OCI-LY3 (cell line): ENCODE measurements around the gene HOTAIR.

ENCODE experiments used
- H2AFZ ChIP-seq: fragments of 200-600, 300-600 bp; shearing (Covaris generic); 2 replicates; pipeline ENCODE4 v1.6.0; 2014; ENCODE audit warnings: antibody characterized with exemption, low read depth, low read length
- H3K27ac ChIP-seq: fragments of 200-600, 300-600 bp; sonication (generic); 2 replicates; pipeline ENCODE4 v1.5.1; 2014; ENCODE audit warnings: mild to moderate bottlenecking, low read length, moderate library complexity, mixed read lengths
- H3K27me3 ChIP-seq: fragments of 200-600, 300-600 bp; sonication (generic); 2 replicates; pipeline ENCODE4 v1.6.1; 2014; ENCODE audit warnings: low read depth, low read length, mixed read lengths
- H3K36me3 ChIP-seq: fragments of 200-600, 300-600 bp; sonication (generic); replicated peaks from 2 replicates; pipeline ENCODE3; 2014; ENCODE audit warnings: low read depth, low read length, mixed read lengths
- H3K4me1 ChIP-seq: fragments of 300-600, 200-600 bp; sonication (generic); 2 replicates; pipeline ENCODE4 v1.6.1; 2014; ENCODE audit warnings: low read length, mixed read lengths
- H3K4me2 ChIP-seq: fragments of 200-600, 300-600 bp; sonication (generic); 2 replicates; pipeline ENCODE4 v1.6.1; 2014; ENCODE audit warnings: low read length, mixed read lengths
- H3K4me3 ChIP-seq: fragments of 300-600, 200-600 bp; sonication (generic); 2 replicates; pipeline ENCODE4 v1.5.1; 2014; ENCODE audit warnings: antibody characterized with exemption, mild to moderate bottlenecking, low read length, moderate library complexity
- H3K79me2 ChIP-seq: fragments of 300-600, 200-600 bp; shearing (Covaris generic); 2 replicates; pipeline ENCODE4 v1.6.1; 2014; ENCODE audit warnings: mild to moderate bottlenecking, low read length, mixed read lengths
- H3K9ac ChIP-seq: fragments of 300-600, 200-600 bp; shearing (Covaris generic); 2 replicates; pipeline ENCODE4 v1.6.0; 2014; ENCODE audit warnings: mild to moderate bottlenecking, low read length, moderate library complexity
- H3K9me3 ChIP-seq: fragments of 200-600, 300-600 bp; shearing (Covaris generic); 2 replicates; pipeline ENCODE4 v1.6.1; 2014; ENCODE audit warnings: low read length, mixed read lengths; ENCODE audit not compliant: insufficient read depth
- H4K20me1 ChIP-seq: fragments of 200-600, 300-600 bp; sonication (generic); 2 replicates; pipeline ENCODE4 v1.6.1; 2016; ENCODE audit warnings: low read length, mixed read lengths; ENCODE audit not compliant: insufficient read depth
- EZH2phosphoT487 ChIP-seq: fragments of 200-600 bp; shearing (Covaris generic); IDR thresholded peaks from 2 replicates; pipeline ENCODE4 v1.6.1; 2018; ENCODE audit warnings: antibody characterized with exemption, mixed run types, low read depth
- TF ChIP-seq, protein P1 (sequence below): fragments of 200-600, 300-600 bp; sonication (generic); IDR thresholded peaks from 2 replicates; pipeline ENCODE4 v1.5.1; 2014; ENCODE audit warnings: antibody characterized with exemption, low read length, low read depth

Gene HOTAIR

DNA sequence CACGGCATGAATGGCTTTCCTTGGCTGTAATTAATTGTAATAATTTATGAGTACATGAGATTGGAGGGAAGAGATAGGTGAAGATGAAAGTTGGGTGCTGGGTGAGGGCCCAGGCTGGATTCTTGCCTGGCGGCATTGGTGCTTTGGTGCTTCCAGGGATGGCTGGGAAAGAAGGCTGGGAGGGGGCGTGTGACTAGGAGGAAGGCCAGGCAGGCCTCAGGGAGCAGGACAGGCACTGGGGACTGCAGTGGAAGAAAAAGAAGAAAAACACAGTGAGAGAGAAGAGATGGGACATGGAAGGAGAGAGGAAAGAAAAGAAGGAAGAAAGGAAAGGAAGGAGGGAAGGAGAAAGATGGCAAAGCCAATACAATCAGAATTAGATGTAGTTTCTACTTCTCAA, 28.9 kb upstream of the HOTAIR start:
- H3K4me3 ChIP-seq, result no peak overlapping the region
- H3K27ac ChIP-seq, result no peak overlapping the region
- TF ChIP-seq EZH2phosphoT487, result no peak
- TF ChIP-seq, protein P1, sequence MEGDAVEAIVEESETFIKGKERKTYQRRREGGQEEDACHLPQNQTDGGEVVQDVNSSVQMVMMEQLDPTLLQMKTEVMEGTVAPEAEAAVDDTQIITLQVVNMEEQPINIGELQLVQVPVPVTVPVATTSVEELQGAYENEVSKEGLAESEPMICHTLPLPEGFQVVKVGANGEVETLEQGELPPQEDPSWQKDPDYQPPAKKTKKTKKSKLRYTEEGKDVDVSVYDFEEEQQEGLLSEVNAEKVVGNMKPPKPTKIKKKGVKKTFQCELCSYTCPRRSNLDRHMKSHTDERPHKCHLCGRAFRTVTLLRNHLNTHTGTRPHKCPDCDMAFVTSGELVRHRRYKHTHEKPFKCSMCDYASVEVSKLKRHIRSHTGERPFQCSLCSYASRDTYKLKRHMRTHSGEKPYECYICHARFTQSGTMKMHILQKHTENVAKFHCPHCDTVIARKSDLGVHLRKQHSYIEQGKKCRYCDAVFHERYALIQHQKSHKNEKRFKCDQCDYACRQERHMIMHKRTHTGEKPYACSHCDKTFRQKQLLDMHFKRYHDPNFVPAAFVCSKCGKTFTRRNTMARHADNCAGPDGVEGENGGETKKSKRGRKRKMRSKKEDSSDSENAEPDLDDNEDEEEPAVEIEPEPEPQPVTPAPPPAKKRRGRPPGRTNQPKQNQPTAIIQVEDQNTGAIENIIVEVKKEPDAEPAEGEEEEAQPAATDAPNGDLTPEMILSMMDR, result no peak
- H3K36me3 ChIP-seq, result no peaks in the 10 kb centered on the region
- no peaks in the 10 kb centered on the region for H4K20me1 ChIP-seq
- no peaks in the 10 kb centered on the region for H3K79me2 ChIP-seq
- 0 out of 2 replicates have a peak overlapping the region, but pooled peaks have one; percentile 1 for H2AFZ ChIP-seq
- peaks cover 27% of the 10 kb centered on the region for H3K27me3 ChIP-seq
- peak overlapping the region; percentile 13; the same call in 1 of the 2 replicates for H3K4me2 ChIP-seq
- peaks cover 26% of the 10 kb centered on the region for H3K4me1 ChIP-seq
- H3K9me3 ChIP-seq, result no peaks in the 10 kb centered on the region
- H3K9ac ChIP-seq, result no peak overlapping the region

DNA sequence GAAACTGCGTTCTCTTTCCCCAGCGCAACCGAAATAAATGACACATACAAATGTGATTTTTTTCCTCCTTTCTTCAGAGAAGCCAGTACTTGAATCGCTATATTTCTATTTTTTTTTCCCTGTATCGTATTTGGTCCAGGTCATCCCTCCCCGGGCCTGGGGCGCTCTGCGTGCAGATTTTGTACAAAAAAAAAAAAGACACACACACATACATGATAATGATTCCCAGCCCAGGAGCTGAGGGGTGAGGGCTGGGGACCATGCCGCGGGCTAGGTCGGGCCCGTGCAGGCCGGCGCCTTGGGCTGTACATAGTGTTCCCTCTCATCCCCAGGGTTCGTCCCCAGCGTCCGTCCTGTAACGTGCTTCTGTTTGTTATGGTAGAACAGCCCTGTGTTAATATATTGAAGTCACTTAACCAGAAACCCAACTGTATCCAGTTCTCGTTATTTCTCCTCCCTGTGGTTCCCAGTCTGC, 28.2 kb upstream of the HOTAIR start:
- Histone ChIP-seq H3K9ac (no peak overlapping the region), H4K20me1 (no peaks in the 10 kb centered on the region), H3K79me2 (no peaks in the 10 kb centered on the region), H3K4me2 (no peak overlapping the region), H3K4me3 (no peak overlapping the region), H3K4me1 (peaks cover 23% of the 10 kb centered on the region), H3K36me3 (no peaks in the 10 kb centered on the region), H2AFZ (no peak overlapping the region), H3K27ac (no peak overlapping the region), H3K9me3 (no peaks in the 10 kb centered on the region), H3K27me3 (peaks cover 22% of the 10 kb centered on the region)
- TF ChIP-seq, protein P1, result no peak
- no peak for TF ChIP-seq EZH2phosphoT487

DNA sequence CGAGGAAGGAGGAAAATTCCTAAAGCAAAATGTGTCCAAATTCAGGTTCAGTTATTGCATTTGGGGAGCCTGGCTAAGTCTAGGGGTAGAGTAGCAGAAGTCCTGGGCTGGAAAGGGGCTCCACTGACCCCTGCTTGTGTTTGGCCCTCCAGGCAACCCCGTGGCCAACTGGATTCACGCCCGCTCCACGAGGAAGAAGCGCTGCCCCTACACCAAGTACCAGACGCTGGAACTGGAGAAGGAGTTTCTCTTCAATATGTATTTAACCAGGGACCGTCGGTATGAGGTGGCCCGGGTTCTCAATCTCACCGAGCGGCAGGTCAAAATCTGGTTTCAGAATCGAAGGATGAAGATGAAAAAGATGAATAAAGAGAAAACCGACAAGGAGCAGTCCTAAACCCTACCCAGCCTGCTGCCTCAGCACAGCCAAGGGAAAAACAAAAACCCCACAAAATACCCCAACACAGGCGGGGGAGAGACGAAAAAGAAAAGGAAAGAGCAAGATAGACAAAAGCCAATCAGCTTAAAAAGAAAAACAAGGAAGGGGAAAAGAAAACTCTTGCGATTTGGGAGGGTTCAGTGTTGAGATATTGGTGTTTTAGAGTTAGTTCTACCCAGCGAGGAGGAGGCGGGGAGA, 27.6 kb upstream of the HOTAIR start:
- Histone ChIP-seq H3K4me2 (no peak overlapping the region), H3K36me3 (no peaks in the 10 kb centered on the region), H3K27me3 (peaks cover 17% of the 10 kb centered on the region), H2AFZ (no peak overlapping the region), H3K4me1 (peaks cover 23% of the 10 kb centered on the region), H4K20me1 (no peaks in the 10 kb centered on the region), H3K79me2 (no peaks in the 10 kb centered on the region), H3K9ac (no peak overlapping the region), H3K27ac (no peak overlapping the region), H3K9me3 (no peaks in the 10 kb centered on the region), H3K4me3 (no peak overlapping the region)
- TF ChIP-seq EZH2phosphoT487, result no peak
- TF ChIP-seq, protein P1, result no peak

DNA sequence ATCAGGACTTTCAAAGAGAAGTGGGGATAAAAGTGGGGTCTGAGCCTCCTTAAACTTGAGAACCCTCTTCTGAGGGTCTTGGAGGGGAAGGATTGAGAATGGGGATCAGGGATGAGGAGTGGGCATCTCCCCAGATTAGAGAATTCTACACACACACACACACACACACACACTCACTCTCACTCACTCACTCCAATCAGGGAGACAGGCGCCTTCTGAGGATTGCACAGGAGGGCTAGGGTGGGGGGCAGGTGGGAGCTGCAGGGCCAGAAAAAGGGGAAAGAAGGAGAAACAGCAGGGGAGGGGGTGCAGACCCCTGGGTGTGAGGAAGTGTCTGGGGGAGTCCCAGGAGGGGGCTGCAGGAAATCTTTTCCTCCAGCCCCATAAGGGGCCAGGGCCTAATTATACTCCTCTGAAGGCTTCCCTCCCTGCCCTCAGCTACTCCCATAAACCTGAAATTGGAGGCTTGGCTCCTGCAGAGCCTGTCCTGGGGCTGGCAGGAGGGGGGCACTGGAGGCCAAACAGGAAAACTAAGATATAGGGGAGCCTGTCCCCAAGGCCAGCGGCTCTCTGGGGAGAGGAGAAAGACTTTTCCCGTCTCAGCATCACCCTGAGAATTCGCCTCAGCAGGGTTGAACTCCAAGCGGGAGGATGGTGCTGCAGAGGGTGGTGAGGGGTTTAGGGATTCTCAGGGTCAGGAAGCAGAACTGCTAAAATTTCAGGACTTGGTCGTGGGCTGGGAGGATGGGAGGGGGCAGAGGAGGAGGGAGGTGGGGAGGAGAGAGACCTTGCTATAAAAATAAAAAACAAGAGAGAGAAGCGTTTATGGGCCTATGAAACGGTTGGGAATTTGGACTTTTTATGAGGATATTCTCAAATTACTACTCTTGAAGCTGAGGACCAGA, 26.8 kb upstream of the HOTAIR start:
- no peak overlapping the region for H3K27ac ChIP-seq
- H3K4me1 ChIP-seq, result peaks cover 22% of the 10 kb centered on the region
- no peak overlapping the region for H2AFZ ChIP-seq
- H3K79me2 ChIP-seq, result no peaks in the 10 kb centered on the region
- no peak for TF ChIP-seq EZH2phosphoT487
- TF ChIP-seq, protein P1, result no peak
- no peak overlapping the region for H3K9ac ChIP-seq
- H3K27me3 ChIP-seq, result peaks cover 8% of the 10 kb centered on the region
- no peak overlapping the region for H3K4me2 ChIP-seq
- H3K9me3 ChIP-seq, result no peaks in the 10 kb centered on the region
- H3K4me3 ChIP-seq, result no peak overlapping the region
- no peaks in the 10 kb centered on the region for H3K36me3 ChIP-seq
- H4K20me1 ChIP-seq, result no peaks in the 10 kb centered on the region
